SK-N-SH (cell line): ENCODE measurements around the gene FAM199X. TPM values are rescaled to one million over a fixed set of nuclear protein-coding genes. Genes with fewer than 3 reads are reported as not detected.

Source experiments
- CTCF ChIA-PET: fragments of 300-600, 350-600 bp; formaldehyde crosslinking; extraction: SDS; loops from one replicate; lab custom pipeline; 2021; lab: Yijun Ruan, JAX
- POLR2A ChIA-PET: fragments of 350-600 bp; sonication (Branson Sonifier 250); formaldehyde crosslinking; extraction: SDS; loops from one replicate; lab custom pipeline; 2020; ENCODE audit warnings: antibody characterized with exemption, inconsistent platforms; lab: Yijun Ruan, JAX
- DNase-seq: peaks from one replicate; pipeline ENCODE4 v3.0.0; 2012
- H2AFZ ChIP-seq: fragments of 200-600 bp; sonication (generic); 2 replicates; pipeline ENCODE4 v1.8.1; 2016; ENCODE audit warnings: antibody characterized with exemption, mild to moderate bottlenecking, low read depth
- H3F3A ChIP-seq: fragments of 200-600 bp; sonication (generic); replicated peaks from 2 replicates; pipeline ENCODE3; 2016; ENCODE audit warnings: antibody characterized with exemption, mild to moderate bottlenecking; ENCODE audit not compliant: insufficient read depth
- H3K27ac ChIP-seq, 2 experiments: fragments of 200-500 bp in 1 of 2; fragments of 200-600 bp in 1 of 2; sonication (Bioruptor generic) in 1 of 2; sonication (generic), shearing (Covaris generic) in 1 of 2; 2 replicates each; pipeline versions ENCODE4 v1.5.1 to v1.6.1; 2014 to 2016; ENCODE audit warnings: low read depth in 2 of 2, inconsistent platforms in 1 of 2, low read length in 1 of 2, mild to moderate bottlenecking in 1 of 2, mixed read lengths in 1 of 2
- H3K27me3 ChIP-seq: fragments of 200-600 bp; sonication (generic), shearing (Covaris generic); 2 replicates; pipeline ENCODE4 v1.6.1; 2016; ENCODE audit warnings: mixed run types; ENCODE audit not compliant: insufficient read depth
- H3K36me3 ChIP-seq, 2 experiments: fragments of 200-500 bp in 1 of 2; fragments of 200-600 bp in 1 of 2; sonication (Bioruptor generic) in 1 of 2; sonication (generic) in 1 of 2; replicated peaks in 1 of 2; 2 replicates each; pipeline versions ENCODE3 to v1.5.1; 2014 to 2016; ENCODE audit warnings: low read length in 1 of 2, mild to moderate bottlenecking in 1 of 2; ENCODE audit not compliant: insufficient read depth in 2 of 2, control insufficient read depth in 1 of 2
- H3K4me1 ChIP-seq, 2 experiments: fragments of 200-500 bp in 1 of 2; fragments of 200-600 bp in 1 of 2; sonication (Bioruptor generic) in 1 of 2; sonication (generic), shearing (Covaris generic) in 1 of 2; 2 replicates each; pipeline versions ENCODE4 v1.5.1 to v1.6.1; 2014 to 2016; ENCODE audit warnings: low read depth in 1 of 2, low read length in 1 of 2, mixed run types in 1 of 2; ENCODE audit not compliant: insufficient read depth in 2 of 2, control insufficient read depth in 1 of 2
- H3K4me2 ChIP-seq: fragments of 200-600 bp; sonication (generic), shearing (Covaris generic); 2 replicates; pipeline ENCODE4 v1.6.1; 2017; ENCODE audit warnings: mixed run types
- H3K4me3 ChIP-seq, 2 experiments: fragments of 200-500 bp in 1 of 2; fragments of 200-600 bp in 1 of 2; sonication (Bioruptor generic) in 1 of 2; sonication (generic), shearing (Covaris generic) in 1 of 2; 2 replicates each; pipeline versions ENCODE4 v1.5.1 to v1.8.1; 2014 to 2016; ENCODE audit warnings: low read depth in 2 of 2, inconsistent platforms in 1 of 2, low read length in 1 of 2, mild to moderate bottlenecking in 1 of 2, mixed read lengths in 1 of 2, moderate library complexity in 1 of 2
- H3K79me2 ChIP-seq: fragments of 200-600 bp; sonication (generic); 2 replicates; pipeline ENCODE4 v1.8.1; 2017; ENCODE audit warnings: mild to moderate bottlenecking; ENCODE audit not compliant: insufficient read depth
- H3K9ac ChIP-seq: fragments of 200-600 bp; sonication (generic); 2 replicates; pipeline ENCODE4 v1.6.1; 2017; ENCODE audit warnings: mixed run types
- H3K9me2 ChIP-seq: fragments of 200-600 bp; sonication (generic); 2 replicates; pipeline ENCODE4 v1.6.1; 2017; ENCODE audit warnings: mixed run types
- H3K9me3 ChIP-seq: fragments of 200-600 bp; sonication (generic); 2 replicates; pipeline ENCODE4 v1.6.1; 2017; ENCODE audit warnings: mixed run types, mild to moderate bottlenecking, moderate library complexity
- H4K20me1 ChIP-seq: fragments of 200-600 bp; sonication (generic); 2 replicates; pipeline ENCODE4 v1.6.1; 2017; ENCODE audit warnings: mild to moderate bottlenecking, mixed run types; ENCODE audit not compliant: insufficient read depth
- FOSL2 ChIP-seq: IDR thresholded peaks from 2 replicates; pipeline ENCODE4 v1.4.0; 2012; ENCODE audit warnings: low read depth, mild to moderate bottlenecking, moderate library complexity, borderline replicate concordance
- GATA2 ChIP-seq: sonication (generic); formaldehyde crosslinking; IDR thresholded peaks from 2 replicates; pipeline ENCODE4 v1.5.0; 2020; ENCODE audit warnings: mild to moderate bottlenecking, missing genetic modification reagents
- JUND ChIP-seq: IDR thresholded peaks from 2 replicates; pipeline ENCODE4 v1.4.0; 2012
- MEF2A ChIP-seq: IDR thresholded peaks from 2 replicates; pipeline ENCODE4 v1.4.0; 2012; ENCODE audit warnings: low read depth, borderline replicate concordance
- RCOR1 ChIP-seq: fragments of 150-350 bp; IDR thresholded peaks from 2 replicates; pipeline ENCODE4 v1.6.1; 2017; ENCODE audit warnings: antibody characterized with exemption, low read length
- REST ChIP-seq: IDR thresholded peaks from 2 replicates; pipeline ENCODE4 v1.6.1; 2012; ENCODE audit warnings: mild to moderate bottlenecking, low read depth, low read length, moderate library complexity
- RFX5 ChIP-seq: IDR thresholded peaks from 2 replicates; pipeline ENCODE4 v1.6.1; 2012; ENCODE audit warnings: mild to moderate bottlenecking, improper control_type of control experiment, low read length
- SMC3 ChIP-seq: IDR thresholded peaks from 2 replicates; pipeline ENCODE4 v1.6.1; 2012; ENCODE audit warnings: low read depth, low read length, improper control_type of control experiment
- USF2 ChIP-seq: fragments of 150-350 bp; IDR thresholded peaks from 2 replicates; pipeline ENCODE4 v1.6.1; 2017; ENCODE audit warnings: antibody characterized with exemption, low read length, low read depth, borderline replicate concordance
- WGBS: methylation state at CpG from one replicate; pipeline ENCODE4 v1.1.6; 2017; ENCODE audit warnings: low lambda C conversion rate; 5-methylcytosine and 5-hydroxymethylcytosine counted together
- polyA plus RNA-seq, 3 experiments: library from polyadenylated mRNA; depleted of rRNA; stranded (reverse); fragments of >200 nt; gene quantifications; 2 replicates each; pipeline ENCODE4 v1.2.3, GENCODE V29; 2012
- TF ChIP-seq, protein P1 (sequence below): IDR thresholded peaks from 2 replicates; pipeline ENCODE4 v1.4.0; 2012; ENCODE audit warnings: low read depth, borderline replicate concordance
- TF ChIP-seq, protein P2 (sequence below): IDR thresholded peaks from 2 replicates; pipeline ENCODE4 v1.4.0; 2012; ENCODE audit warnings: low read depth

Gene FAM199X
- polyA plus RNA-seq, 1 of the 3 experiments (the other 2 are of a cell fraction): 2.2 TPM

- Histone ChIP-seq H3K4me3 (no peak overlapping the region), H3K9me2 (no peaks in the 10 kb centered on the region), H3F3A (peaks cover 4% of the 10 kb centered on the region), H4K20me1 (no peaks in the 10 kb centered on the region)
- no peak for TF ChIP-seq JUND
- TF ChIP-seq GATA2 (CRISPR knock-in tag): no peak
- no peak for TF ChIP-seq RFX5
- TF ChIP-seq FOSL2: no peak
- TF ChIP-seq SMC3: no peak
- no peak for TF ChIP-seq REST
- TF ChIP-seq, protein P1, sequence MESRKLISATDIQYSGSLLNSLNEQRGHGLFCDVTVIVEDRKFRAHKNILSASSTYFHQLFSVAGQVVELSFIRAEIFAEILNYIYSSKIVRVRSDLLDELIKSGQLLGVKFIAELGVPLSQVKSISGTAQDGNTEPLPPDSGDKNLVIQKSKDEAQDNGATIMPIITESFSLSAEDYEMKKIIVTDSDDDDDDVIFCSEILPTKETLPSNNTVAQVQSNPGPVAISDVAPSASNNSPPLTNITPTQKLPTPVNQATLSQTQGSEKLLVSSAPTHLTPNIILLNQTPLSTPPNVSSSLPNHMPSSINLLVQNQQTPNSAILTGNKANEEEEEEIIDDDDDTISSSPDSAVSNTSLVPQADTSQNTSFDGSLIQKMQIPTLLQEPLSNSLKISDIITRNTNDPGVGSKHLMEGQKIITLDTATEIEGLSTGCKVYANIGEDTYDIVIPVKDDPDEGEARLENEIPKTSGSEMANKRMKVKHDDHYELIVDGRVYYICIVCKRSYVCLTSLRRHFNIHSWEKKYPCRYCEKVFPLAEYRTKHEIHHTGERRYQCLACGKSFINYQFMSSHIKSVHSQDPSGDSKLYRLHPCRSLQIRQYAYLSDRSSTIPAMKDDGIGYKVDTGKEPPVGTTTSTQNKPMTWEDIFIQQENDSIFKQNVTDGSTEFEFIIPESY: no peak
- TF ChIP-seq RCOR1: no peak
- TF ChIP-seq, protein P2, sequence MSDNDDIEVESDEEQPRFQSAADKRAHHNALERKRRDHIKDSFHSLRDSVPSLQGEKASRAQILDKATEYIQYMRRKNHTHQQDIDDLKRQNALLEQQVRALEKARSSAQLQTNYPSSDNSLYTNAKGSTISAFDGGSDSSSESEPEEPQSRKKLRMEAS: no peak
- no peak for TF ChIP-seq USF2
- no peak for TF ChIP-seq MEF2A
- TF ChIP-seq, all 33 proteins: peak for 0
- 38% methylated on average over 3 of the region's 3 CpGs for WGBS
- H2AFZ ChIP-seq: no peak overlapping the region
- no peak overlapping the region for H3K4me2 ChIP-seq
- ChIA-PET CTCF (interaction anchor here (1.3 to 2.1 kb wide), 4 partner anchors 19 to 37 kb away, joined by 4 to 8 read pairs (median 4); partner anchors contain the start of gene SLC25A53), POLR2A (no interaction called here)
- no peaks in the 10 kb centered on the region for H3K79me2 ChIP-seq
- H3K36me3 ChIP-seq: no peaks in the 10 kb centered on the region
- no peak overlapping the region for H3K9ac ChIP-seq
- H3K27ac ChIP-seq: no peak overlapping the region
- no peaks in the 10 kb centered on the region for H3K4me1 ChIP-seq
- H3K27me3 ChIP-seq: no peaks in the 10 kb centered on the region
- no peaks in the 10 kb centered on the region for H3K9me3 ChIP-seq
- DNase-seq: no peak
These were observed 28.8 kb upstream of the FAM199X start for GRCh38 chrX:104137496-104137895.
